GM21390 (cell line): Measurements from ENCODE around the gene CNRIP1.
"Not testable (repeated sequence)": the region's sequence is repeated elsewhere in the genome, so short reads cannot be mapped to it uniquely, and the experiment has no call there.

Experiments
- ATAC-seq: cut with Tn5 transposase; IDR thresholded peaks from one replicate; pipeline ENCODE4 v1.9.1; 2021; ENCODE audit not compliant: unreplicated experiment

CNRIP1 gene

GRCh38 chr2:68341062-68341329, 21.2 kb upstream of the CNRIP1 start:
- ATAC-seq: no peak

- no peak for ATAC-seq
Observed at GRCh38 chr2:68340226-68341061, 20.7 kb upstream of the CNRIP1 start.

- no peak for ATAC-seq
Observed at GRCh38 chr2:68336192-68336591, 16.4 kb upstream of the CNRIP1 start.

- ATAC-seq: no peak
Observed at GRCh38 chr2:68333931-68334330, 14.2 kb upstream of the CNRIP1 start.

- ATAC-seq: no peak
Observed at GRCh38 chr2:68333009-68333408, 13.3 kb upstream of the CNRIP1 start.

- no peak for ATAC-seq
Observed at GRCh38 chr2:68330691-68331090, 10.9 kb upstream of the CNRIP1 start.

- ATAC-seq: no peak
Observed at GRCh38 chr2:68328901-68329300, 9.2 kb upstream of the CNRIP1 start.

- ATAC-seq: no peak
Observed at GRCh38 chr2:68325056-68325455, 5.3 kb upstream of the CNRIP1 start.

GRCh38 chr2:68320118-68320641, 431 bp upstream of the CNRIP1 start:
- no peak for ATAC-seq

- no peak for ATAC-seq
Observed at GRCh38 chr2:68318914-68319397, 793 bp downstream of the CNRIP1 start.

- ATAC-seq: no peak
Observed at GRCh38 chr2:68317971-68318913, 1.5 kb downstream of the CNRIP1 start.

- no peak for ATAC-seq
Observed at GRCh38 chr2:68316111-68316510, 3.6 kb downstream of the CNRIP1 start.

- ATAC-seq: no peak
Observed at GRCh38 chr2:68311033-68311432, 8.7 kb downstream of the CNRIP1 start.

- ATAC-seq: no peak
Observed at GRCh38 chr2:68309426-68309825, 10.3 kb downstream of the CNRIP1 start.

- not testable (repeated sequence) for ATAC-seq
Observed at GRCh38 chr2:68303902-68304272, 15.9 kb downstream of the CNRIP1 start.

- no peak for ATAC-seq
Observed at GRCh38 chr2:68303033-68303901, 16.5 kb downstream of the CNRIP1 start.

- ATAC-seq: no peak
Observed at GRCh38 chr2:68302281-68302875, 17.4 kb downstream of the CNRIP1 start.

GRCh38 chr2:68295516-68295915, 24.2 kb downstream of the CNRIP1 start:
- peak; percentile 83 for ATAC-seq

- no peak for ATAC-seq
Observed at GRCh38 chr2:68294913-68295312, 24.8 kb downstream of the CNRIP1 start.

- no peak for ATAC-seq
Observed at GRCh38 chr2:68294187-68294586, 25.6 kb downstream of the CNRIP1 start.
